ENCODE measurements around the gene FGGY.
"Not testable (repeated sequence)": the region's sequence is repeated elsewhere in the genome, so short reads cannot be mapped to it uniquely, and the experiment has no call there.

The FGGY gene

DNA sequence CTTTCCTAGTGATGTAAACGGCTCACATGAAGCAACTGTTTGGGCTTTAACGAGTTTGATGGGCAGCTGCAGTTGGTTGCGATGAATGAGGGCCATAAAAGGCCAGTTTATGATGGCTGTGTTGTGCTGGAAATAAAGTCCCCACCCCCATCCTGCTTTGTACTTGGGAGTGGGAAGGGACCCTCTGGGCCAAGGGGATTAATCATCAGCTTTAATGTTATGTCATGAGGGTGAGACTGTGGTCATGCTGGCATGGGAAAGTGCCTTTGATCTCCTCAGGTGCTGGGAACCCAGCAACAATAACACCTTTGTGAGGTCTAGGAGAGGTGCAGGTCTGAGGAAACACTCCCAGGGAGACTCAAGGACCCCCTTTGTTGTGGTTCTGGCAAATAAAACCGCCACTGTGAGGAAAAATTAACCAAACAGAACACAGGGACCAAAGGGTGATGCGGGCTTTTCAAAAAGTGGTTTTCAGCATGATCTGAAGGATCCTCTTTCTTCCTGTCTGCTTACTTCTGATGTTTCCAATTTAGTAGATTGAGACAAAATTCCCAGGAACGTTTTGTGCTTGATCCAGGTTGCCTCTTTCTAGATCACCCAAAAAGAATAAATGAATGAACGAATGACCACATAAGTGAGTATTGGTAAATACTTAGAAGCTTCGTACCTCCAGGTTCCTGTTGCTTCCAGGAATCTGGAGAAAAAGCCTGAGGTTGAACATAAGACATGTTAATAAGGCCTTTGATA, 260.1 kb downstream of the FGGY start:
- no peak for DNase-seq

DNA sequence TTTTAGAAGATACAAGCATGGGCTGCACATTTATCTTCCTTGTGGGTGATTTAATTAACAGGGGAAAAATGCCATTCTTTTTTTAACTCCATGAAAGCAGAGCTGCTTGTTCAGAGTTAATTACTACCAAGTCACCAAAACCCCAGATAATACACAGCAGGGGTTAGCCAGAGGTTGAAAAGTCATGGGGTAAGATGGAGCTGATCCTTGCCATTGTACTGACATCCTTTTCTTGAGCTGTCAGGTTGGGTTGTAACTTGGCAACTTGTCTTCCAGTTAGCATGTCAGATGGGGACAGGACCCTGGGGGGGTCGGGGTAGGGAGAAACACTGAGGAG, 260.6 kb downstream of the FGGY start:
- DNase-seq: no peak

DNA sequence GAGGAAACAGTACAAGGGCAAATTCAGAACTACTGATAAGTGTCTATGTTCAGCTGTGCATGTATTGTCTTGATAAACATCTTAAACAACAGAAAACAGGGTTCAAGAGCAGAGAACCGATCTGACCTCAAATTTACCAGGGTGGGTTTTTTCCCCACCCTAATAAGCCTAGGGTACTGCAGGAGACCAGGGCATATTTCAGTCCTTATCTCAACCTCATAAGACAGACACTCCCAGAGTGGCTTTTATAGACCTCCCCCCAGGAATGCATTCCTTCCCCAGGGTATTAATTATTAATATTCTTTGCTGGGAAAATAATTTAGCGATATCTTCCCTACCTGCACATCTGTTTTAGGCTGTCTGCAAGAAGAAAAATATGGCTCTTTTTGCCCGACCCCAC, 261.7 kb downstream of the FGGY start:
- not testable (repeated sequence) for DNase-seq

DNA sequence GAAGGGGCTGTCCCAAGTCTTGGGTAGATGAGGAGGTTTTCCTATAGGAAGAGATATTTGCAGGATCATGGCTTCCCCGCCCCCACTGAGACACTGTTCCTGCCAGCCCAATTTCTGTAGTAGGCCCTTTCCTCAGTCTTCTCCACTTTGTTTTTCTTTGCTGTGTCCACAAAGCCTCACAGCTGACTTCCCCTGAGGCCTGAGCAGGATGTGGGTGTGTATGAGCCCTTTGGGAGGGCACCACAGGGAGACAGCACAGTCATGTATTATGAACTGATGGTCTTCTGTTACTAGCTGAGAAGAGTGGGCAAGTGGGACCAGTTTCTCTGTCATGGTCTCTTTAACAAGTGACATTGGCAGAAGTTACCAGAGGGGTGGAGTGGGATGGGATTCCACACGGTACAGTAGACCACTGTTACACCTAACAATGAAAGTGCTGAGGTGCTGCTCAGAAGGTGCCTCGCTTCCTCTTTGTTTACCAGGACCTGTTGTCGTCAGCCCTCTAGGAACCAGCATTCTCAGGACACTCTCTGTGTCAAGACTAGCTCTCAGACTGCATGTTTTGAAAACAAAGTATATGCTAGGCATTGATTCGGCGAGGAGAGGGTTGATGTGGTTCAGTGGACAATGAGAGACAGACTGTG, 264.0 kb downstream of the FGGY start:
- no peak for DNase-seq

DNA sequence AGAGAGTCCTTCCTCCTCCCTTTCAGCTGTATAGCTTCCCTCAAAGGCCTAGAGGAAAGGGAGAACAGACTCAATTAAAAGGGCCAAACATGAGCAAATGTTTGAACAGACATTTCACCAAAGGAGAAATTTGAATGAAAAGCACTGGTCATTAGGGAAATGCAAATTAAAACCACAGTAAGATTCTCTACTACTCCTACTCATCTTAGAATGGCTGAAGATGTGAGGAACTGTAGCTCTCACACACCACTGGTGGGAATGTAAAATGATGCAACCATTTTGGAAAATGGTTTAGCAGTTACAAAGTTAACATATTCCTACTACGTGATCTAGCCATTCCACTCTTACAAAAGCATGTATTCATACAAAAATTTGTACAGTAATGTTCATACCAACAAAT, 264.9 kb downstream of the FGGY start:
- no peak for DNase-seq

DNA sequence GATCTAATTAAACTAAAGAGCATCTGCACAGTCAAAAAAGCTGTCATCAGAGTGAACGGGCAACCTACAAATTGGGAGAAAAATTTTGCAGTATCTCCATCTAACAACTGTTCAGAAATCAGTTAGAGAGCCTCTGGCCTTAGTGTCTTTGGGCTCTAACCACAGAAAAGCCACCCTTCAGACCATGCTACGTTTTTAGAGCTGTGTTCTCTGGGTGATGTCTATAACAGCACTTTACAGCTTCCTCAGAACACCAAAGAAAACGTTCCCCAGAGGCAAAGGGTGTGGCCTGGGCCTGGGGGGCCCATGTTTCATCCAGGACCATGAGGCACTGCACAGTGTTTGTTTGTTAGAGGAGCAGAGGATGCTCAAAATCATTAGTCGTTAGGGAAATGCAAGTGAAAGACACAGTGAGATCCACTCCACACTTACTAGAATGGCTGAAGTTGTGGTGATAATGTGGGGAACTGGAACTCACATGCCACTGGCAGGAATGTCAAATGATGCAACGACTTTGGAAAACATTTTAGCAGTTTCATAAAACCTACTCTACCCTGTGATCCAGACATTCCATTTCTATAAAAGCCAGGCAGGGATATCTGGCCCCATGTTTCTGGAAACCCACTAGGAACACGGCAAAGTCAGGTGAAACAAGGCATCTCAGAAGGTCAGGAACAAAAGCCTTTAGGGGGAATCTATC, 267.4 kb downstream of the FGGY start:
- no peak for DNase-seq

- no peak for DNase-seq
Measured at GRCh38 chr1:59565611-59566410, 268.9 kb downstream of the FGGY start.

DNA sequence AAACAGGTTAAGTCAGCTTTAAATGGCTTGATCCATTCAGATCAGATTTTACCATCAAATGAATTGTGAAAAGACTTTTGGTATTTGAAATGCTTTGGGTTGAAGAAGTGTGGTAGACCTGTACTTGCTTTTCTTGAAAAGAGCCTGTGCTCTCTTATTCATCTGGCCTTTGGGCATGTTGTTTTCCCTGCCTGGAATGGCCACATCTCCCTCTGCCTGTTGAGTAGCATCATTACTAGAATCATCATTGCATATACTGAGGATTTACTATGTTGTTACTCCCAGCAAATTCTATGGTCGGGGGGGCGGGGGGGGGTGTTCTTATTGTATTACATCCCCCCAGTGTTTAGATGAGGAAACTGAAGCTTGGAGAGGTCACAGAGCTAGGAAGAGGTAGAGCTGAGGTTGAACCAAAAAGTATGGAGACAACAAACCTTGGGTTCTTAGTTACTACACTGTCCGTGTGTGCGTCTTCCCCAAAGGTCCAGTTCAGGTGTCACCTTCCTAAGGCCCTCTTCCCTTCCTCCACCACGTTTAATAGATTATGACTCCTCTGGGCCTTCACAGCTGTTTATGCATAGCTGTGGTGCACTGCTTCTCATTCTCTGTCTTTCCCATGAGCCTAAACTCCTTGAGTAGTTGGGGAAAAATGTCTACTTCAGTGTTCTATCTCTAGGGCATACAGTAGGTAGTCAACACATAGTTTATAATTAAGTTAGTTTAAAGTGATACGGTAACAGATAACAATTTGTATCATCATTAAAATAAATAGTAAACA, 271.5 kb downstream of the FGGY start:
- no peak for DNase-seq

GRCh38 chr1:59569198-59569597, 272.3 kb downstream of the FGGY start:
- no peak for DNase-seq

GRCh38 chr1:59570524-59570923, 273.6 kb downstream of the FGGY start:
- DNase-seq: peak; percentile 55

DNA sequence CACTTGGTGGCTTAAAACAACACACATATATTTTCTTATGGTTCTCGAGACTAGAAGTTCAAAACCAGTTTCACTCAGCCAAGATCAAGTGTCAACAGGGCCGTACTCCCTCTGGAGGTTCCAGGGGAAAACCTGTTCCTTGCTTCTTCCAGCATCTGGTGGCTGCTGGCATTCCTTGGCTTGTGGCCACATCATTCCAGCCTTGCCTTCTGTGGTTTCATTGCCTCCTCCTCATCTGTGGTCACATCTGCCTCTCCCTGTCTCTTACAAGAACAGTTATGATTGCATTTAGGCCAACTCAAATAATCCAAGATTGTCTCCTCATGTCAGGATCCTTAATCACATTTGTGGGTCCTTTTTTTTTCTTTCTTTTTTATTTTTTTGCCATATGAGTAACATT, 277.2 kb downstream of the FGGY start:
- DNase-seq: no peak

- DNase-seq: no peak
Measured at GRCh38 chr1:59577774-59578173, 280.9 kb downstream of the FGGY start.

DNA sequence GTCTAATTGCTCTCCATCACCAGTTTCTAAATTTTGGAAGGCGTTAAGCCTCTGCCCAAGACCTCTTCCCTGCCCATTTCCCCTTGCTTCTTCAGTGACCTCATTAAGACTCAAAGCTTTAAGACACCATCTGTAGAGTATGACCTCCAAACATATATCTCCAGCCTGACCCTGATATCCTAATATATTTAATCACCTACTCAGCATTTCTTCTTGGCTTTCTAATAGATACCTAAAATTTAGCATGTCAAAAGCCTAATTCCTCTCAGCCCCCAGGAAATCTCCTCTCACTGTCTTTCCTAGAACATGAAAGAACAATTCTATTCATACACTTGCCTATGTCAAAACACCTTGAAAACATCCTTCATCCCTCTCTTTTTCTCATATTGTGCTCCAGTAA, 282.3 kb downstream of the FGGY start:
- DNase-seq: no peak

GRCh38 chr1:59580257-59580656, 283.4 kb downstream of the FGGY start:
- no peak for DNase-seq

DNA sequence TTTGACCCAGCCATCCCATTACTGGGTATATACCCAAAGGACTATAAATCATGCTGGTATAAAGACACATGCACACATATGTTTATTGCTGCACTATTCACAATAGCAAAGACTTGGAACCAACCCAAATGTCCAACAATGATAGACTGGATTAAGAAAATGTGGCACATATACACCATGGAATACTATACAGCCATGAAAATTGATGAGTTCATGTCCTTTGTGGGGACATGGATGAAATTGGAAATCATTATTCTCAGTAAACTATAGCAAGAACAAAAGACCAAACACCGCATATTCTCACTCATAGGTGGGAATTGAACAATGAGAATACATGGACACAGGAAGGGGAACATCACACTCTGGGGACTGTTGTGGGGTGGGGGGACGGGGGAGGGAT, 295.5 kb downstream of the FGGY start:
- DNase-seq: not testable (repeated sequence)

- no peak for DNase-seq
Measured at GRCh38 chr1:59592924-59593323, 296.0 kb downstream of the FGGY start.

GRCh38 chr1:59593798-59594790, 297.2 kb downstream of the FGGY start:
- DNase-seq: no peak

- DNase-seq: no peak
Measured at GRCh38 chr1:59595774-59596173, 298.9 kb downstream of the FGGY start.

- no peak for DNase-seq
Measured at GRCh38 chr1:59596432-59596831, 299.5 kb downstream of the FGGY start.

DNA sequence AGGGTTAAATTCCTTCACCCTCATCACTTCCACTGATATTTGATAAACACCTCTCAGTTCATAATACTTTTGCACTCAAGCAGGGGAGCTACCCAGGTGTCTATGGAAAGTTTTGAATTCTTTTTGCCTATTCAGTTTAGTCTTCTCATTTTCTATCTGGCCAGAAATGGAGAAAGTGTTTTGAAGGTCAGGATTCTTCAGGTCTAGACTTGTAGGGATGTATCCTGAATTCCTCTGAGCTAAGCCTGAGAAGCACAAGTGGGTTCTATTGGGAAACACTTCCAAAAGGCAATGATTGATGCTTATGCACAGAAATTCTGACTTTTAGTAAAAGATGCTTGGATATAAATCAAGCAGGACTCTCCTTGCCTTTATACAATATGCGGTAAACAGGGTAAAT, 300.1 kb downstream of the FGGY start:
- no peak for DNase-seq

DNA sequence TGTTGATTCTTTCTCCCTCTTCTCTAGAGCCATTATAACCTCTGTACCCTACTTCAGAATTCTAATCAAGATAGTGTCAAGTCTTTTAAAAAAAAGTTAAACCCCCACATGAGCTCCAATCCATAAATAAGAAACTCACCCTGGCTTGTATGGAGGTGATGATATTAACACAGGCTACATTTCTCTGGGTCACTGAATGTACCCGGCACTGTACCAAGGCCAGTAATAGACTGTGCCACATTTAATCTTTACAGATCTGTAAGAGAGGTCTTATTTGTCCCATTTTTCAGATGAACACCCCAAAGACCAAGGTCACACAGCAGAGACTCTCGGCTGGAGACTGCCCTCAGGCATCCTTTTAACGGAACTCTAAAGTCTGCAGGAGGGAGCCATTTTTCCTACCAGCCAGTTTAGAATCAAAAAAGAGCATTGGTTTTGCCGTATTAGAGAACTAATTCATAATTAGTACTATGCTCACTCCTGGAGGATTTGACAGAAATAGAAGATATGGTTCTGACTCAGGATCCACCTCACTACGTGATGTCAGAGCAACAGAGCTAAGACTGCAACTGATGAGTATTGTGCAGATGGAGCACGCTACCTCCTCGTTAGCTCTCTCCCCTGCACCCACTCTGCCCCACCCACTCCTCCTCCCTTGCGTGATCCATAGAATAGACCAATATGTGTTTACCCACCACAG, 300.7 kb downstream of the FGGY start:
- DNase-seq: no peak
